Measurements from ENCODE around the gene HDAC4. TPM values are rescaled to one million over a fixed set of nuclear protein-coding genes. Genes with fewer than 3 reads are reported as not detected.
"Not testable (repeated sequence)": the region's sequence is repeated elsewhere in the genome, so short reads cannot be mapped to it uniquely, and the experiment has no call there.

HDAC4 gene
- polyA plus RNA-seq, 6 donors from 2014 or later = 1.5 to 6.8 (median 2.8) TPM; not detected in 1

DNA sequence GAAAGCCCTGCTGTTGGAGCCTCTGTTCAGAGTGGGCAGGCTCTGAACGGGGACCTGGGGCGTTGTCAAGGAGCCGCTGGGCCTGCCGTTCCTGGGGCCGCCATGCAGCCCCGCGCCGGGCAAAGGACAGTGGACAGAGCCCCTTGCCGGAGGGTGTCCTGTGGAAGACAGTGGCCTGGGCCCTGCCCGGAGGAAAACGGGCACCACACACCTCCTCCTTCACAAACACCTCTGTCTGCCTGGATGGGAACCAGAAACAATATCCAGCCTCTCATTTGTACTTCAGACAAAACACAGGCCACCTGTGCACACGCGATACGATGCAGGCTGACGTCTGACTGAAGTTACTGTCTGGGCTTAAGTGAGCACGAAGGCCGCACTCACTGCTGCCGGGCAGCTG, 319.2 kb downstream of the HDAC4 start:
- DNase-seq = no peak
- peaks cover 0 to 4% (median 0%) of the 10 kb centered on the region in 3 donors for H3K4me1 Mint-ChIP-seq
- H3K27me3 Mint-ChIP-seq = no peaks in the 10 kb centered on the region
- peaks cover 9% of the 10 kb centered on the region in 2 donors for H3K36me3 Mint-ChIP-seq
- H3K9me3 Mint-ChIP-seq = no peaks in the 10 kb centered on the region
- ATAC-seq (ENCODE audit: low read depth in 2 of 2) = no peak
- H3K27ac Mint-ChIP-seq = peak overlapping the region in 2 of 6 donors; percentile 47 to 62
- no peak overlapping the region for H3K4me3 Mint-ChIP-seq

DNA sequence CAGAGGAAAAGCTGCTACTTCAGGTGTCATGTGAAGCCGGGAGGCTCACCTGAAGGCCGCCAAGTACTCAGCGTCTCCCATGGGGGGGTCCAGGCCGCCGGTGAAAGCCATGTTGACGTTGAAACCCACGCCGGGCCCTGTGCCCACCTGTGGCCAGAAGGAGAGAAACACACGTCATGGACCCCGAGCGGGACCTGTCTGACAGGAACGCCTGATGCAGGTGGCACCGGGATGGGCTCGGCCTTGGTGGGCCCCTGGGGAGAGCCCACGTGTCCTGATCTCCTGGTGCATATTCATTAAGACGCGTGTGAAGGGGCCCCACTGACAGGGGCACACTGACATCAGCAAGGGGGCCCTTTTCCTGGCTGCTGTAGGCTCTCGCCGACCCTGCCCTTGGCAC, 319.8 kb downstream of the HDAC4 start:
- no peak overlapping the region for H3K4me3 Mint-ChIP-seq
- ATAC-seq (ENCODE audit: low read depth in 2 of 2) = no peak
- no peak overlapping the region for H3K27ac Mint-ChIP-seq
- H3K36me3 Mint-ChIP-seq = peaks cover 9% of the 10 kb centered on the region in 2 donors
- DNase-seq = no peak
- H3K9me3 Mint-ChIP-seq = no peaks in the 10 kb centered on the region
- peaks cover 0 to 4% (median 0%) of the 10 kb centered on the region in 3 donors for H3K4me1 Mint-ChIP-seq
- no peaks in the 10 kb centered on the region for H3K27me3 Mint-ChIP-seq

DNA sequence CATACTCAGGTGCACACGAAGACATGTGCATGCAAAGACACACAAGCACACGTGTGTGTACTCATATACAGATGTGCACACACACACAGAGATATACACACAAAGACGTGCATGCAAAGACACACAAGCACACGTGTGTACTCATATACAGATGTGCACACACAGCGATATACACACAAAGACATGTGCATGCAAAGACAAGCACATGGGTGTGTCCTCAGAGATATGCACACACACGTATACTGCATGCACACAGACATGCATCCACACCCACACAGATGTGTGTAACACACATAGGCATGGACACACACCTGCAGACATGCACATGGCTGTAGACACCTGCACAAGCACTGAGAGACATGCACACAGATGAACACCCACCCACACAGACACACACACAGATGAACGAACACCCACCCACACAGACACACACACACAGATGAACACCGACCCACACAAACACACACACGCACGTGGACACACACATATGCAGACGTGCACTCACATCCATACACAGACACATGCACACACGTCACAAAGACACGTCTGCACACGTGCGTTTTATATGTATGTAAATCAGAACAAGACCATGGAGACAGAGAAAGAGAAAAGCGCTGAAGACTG, 321.0 kb downstream of the HDAC4 start:
- Mint-ChIP-seq H3K36me3 (peaks cover 9 to 17% of the 10 kb centered on the region in 2 donors), H3K27ac (no peak overlapping the region), H3K9me3 (no peaks in the 10 kb centered on the region), H3K4me1 (peaks cover 0 to 4% (median 0%) of the 10 kb centered on the region in 3 donors), H3K4me3 (no peak overlapping the region), H3K27me3 (no peaks in the 10 kb centered on the region)
- DNase-seq (no peak), ATAC-seq (ENCODE audit: low read depth in 2 of 2) (no peak)

DNA sequence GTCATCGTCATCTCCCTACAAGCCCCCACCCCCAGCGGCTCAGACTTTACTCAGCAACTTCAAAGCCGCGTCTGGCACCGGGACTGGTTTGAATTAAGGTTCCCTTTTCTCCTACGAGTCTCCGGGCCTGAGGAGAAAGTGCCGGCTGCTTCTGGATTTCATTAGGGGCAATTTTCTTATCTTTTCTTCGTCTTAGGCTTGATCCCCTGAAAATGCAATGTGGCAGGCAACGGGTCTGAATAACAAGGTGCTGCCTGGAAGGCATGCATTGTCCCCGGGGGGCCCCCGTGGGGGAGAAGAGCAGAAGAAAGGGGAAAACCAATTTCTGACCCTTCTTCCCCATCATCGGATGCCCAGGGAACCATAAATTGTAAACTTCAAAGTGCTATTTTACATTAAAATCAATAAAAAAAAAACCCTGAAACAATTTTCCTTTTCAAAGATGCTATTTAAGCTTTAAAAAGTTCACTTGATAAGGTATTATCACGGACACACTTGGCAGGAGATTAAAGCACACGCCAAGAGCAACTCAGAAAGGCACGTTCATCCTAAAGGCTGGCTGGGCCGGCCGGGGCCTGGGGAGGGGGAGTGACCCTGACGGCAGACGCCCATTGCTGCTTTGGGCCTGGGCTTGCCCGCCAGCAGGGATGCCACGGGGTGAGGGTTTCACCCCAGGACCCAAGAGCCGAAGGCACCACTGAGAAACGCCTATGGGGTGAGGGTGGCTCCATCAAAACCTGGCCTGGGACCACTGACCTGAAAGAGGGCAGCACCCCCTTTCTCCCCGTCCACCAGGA, 322.5 kb downstream of the HDAC4 start:
- H3K4me3 Mint-ChIP-seq = no peak overlapping the region
- peaks cover 13 to 17% of the 10 kb centered on the region in 2 donors for H3K36me3 Mint-ChIP-seq
- ATAC-seq (ENCODE audit: low read depth in 2 of 2) = no peak
- H3K4me1 Mint-ChIP-seq = peaks cover 0 to 4% (median 0%) of the 10 kb centered on the region in 3 donors
- DNase-seq = no peak
- H3K27ac Mint-ChIP-seq = peak overlapping the region in 1 of 6 donors; percentile 63
- H3K27me3 Mint-ChIP-seq = no peaks in the 10 kb centered on the region
- no peaks in the 10 kb centered on the region for H3K9me3 Mint-ChIP-seq

DNA sequence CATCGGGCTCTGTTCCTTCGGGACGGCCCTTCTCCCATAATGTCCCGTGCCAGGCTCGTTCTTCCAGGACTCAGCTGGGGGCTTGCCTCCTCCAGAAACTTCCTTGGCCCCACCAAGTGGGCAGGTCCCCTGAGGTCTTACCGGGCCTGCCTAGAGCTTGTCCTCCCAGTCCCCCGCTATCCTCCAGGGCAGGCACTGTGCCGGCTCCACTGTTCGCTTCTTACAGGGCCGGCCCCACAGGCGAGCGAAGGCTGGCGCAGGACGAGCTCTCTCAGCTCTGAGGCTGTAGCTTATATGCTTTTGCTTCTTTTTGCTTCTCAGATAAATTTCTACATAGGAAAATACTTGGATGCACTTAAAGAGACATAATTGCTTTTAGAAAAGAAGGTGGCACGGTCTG, 323.6 kb downstream of the HDAC4 start:
- no peak overlapping the region for H3K4me3 Mint-ChIP-seq
- H3K4me1 Mint-ChIP-seq = peaks cover 0 to 4% (median 0%) of the 10 kb centered on the region in 3 donors
- H3K27ac Mint-ChIP-seq = no peak overlapping the region
- no peaks in the 10 kb centered on the region for H3K27me3 Mint-ChIP-seq
- H3K36me3 Mint-ChIP-seq = peaks cover 13 to 21% of the 10 kb centered on the region in 2 donors
- DNase-seq (no peak), ATAC-seq (ENCODE audit: low read depth in 2 of 2) (no peak)
- H3K9me3 Mint-ChIP-seq = no peaks in the 10 kb centered on the region

DNA sequence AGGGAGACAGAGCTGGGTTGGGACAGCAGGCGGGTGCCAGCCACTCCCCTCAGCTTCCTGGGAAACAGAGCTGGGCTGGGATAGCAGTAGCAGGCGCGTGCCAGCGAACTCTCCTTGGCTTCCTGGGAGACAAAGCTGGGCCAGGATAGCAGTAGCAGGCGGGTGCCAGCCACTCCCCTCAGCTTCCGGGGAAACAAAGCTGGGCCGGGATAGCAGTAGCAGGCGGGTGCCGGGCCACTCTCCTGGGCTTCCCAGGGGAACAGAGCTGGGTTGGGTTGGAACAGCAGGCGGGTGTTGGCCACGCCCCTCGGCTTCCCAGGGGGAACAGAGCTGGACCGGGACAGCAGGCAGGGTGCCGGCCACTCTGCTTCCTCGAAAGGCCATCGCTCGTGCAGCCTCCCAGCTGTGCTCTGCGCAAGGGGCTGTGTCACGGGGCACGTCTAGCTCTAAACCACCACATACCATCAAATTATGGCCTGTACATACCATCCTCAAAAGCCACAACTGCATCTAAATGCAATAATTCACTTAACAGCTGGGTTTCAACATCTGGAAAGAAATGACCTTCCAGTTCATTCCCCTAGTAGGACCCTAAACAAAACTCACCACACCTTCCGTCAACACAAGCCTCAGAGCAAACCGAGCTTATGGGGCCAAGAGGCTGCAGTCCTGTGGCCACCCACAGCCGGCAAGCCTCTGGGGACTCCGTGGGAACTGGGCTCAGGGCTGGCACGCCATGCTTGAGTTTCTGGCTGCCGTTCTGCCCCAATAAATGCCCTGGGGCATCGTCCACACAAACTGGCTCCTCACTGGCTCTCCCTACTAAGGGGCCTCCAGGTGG, 324.7 kb downstream of the HDAC4 start:
- Mint-ChIP-seq H3K27me3 (no peaks in the 10 kb centered on the region), H3K9me3 (no peaks in the 10 kb centered on the region), H3K27ac (no peak overlapping the region), H3K4me3 (no peak overlapping the region), H3K4me1 (peaks cover 0 to 4% (median 0%) of the 10 kb centered on the region in 3 donors), H3K36me3 (peaks cover 22 to 29% of the 10 kb centered on the region in 2 donors)
- DNase-seq (no peak), ATAC-seq (ENCODE audit: low read depth in 2 of 2) (no peak)

DNA sequence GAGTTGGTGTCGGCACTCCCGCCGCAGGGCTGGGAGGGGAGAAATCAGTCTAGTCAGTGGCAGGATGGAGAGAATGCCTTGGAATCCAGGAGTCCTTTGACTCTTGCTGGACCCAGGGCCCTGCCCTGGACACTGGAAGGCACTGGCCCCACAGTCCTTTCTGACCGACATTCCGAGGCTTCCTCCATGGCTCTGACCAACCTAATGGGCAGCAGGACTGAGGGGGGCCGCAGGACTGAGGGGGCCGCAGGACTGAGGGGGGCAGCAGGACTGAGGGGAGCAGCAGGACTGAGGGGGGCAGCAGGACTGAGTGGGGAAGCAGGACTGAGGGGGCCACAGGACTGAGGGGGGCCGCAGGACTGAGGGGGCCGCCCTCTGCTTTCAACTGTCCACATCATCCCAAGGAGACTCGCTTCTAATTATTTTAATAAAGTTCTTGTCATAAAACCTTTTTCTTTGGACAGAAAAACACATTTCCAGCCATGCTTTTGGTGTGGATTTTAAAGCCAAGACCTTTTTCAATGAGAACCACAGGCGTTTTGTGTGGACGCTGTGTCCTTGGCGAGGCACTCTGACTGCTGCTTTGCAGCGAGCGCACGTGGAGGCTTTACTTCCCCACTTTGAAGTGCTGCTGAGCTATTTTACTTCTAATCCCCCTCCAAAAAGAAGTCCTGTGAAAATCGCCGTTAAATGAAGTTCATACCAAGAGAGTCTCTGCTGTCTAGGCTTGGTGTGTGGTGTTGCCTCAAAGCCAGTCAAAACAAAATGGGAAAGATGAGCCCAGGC, 326.9 kb downstream of the HDAC4 start:
- no peaks in the 10 kb centered on the region for H3K4me1 Mint-ChIP-seq
- H3K9me3 Mint-ChIP-seq = no peaks in the 10 kb centered on the region
- peaks cover 13 to 20% of the 10 kb centered on the region in 2 donors for H3K36me3 Mint-ChIP-seq
- no peaks in the 10 kb centered on the region for H3K27me3 Mint-ChIP-seq
- DNase-seq (no peak), ATAC-seq (ENCODE audit: low read depth in 2 of 2) (no peak)
- no peak overlapping the region for H3K4me3 Mint-ChIP-seq
- H3K27ac Mint-ChIP-seq = peak overlapping the region in 1 of 6 donors; percentile 53

DNA sequence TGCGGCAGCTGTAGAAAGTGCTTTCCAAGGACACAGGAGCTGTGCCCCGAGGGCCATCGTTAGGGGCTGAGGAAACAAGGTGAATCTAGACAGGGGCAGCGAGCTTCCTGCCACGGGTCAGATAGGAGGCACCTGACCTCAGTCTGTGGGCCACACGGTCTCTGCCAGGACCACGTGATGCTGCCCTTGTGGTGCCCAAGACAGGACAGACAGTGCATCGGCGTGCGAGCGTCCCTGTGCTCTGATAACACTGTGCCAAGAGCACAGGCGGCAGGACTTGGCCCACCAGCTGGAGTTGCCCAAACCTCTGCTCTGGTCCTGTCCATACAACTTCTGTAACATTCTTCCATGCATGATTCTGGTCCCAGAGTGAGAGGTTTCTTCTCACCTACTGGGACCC, 327.6 kb downstream of the HDAC4 start:
- DNase-seq = no peak
- no peak overlapping the region for H3K4me3 Mint-ChIP-seq
- ATAC-seq (ENCODE audit: low read depth in 2 of 2) = no peak
- peaks cover 13 to 20% of the 10 kb centered on the region in 2 donors for H3K36me3 Mint-ChIP-seq
- no peaks in the 10 kb centered on the region for H3K27me3 Mint-ChIP-seq
- H3K9me3 Mint-ChIP-seq = no peaks in the 10 kb centered on the region
- peak overlapping the region in 2 of 6 donors; percentile 53 to 67 for H3K27ac Mint-ChIP-seq
- no peaks in the 10 kb centered on the region for H3K4me1 Mint-ChIP-seq

DNA sequence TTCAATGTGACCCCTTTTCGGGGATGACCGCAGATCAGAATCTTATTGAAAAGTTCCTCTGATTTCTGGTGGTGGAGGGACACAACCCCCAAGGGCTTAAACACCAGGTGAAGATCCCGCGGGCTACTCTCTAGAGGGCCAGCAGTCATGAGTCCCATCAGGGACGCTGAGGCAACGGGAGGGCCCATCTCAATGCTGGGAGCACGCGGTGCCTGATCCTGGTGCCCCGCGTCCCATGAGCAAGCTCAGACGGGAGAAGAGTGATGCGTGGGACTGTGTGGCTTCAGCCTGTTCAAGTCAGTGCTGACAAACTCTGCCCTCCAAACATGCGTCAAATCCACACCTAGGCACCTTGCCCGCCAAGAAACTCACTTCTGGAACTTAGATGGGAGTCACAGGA, 328.0 kb downstream of the HDAC4 start:
- H3K36me3 Mint-ChIP-seq = peaks cover 13 to 20% of the 10 kb centered on the region in 2 donors
- no peaks in the 10 kb centered on the region for H3K4me1 Mint-ChIP-seq
- no peak for DNase-seq
- ATAC-seq (ENCODE audit: low read depth in 2 of 2) = no peak
- H3K27me3 Mint-ChIP-seq = no peaks in the 10 kb centered on the region
- H3K9me3 Mint-ChIP-seq = no peaks in the 10 kb centered on the region
- no peak overlapping the region for H3K4me3 Mint-ChIP-seq
- peak overlapping the region in 2 of 6 donors; percentile 42 to 67 for H3K27ac Mint-ChIP-seq

DNA sequence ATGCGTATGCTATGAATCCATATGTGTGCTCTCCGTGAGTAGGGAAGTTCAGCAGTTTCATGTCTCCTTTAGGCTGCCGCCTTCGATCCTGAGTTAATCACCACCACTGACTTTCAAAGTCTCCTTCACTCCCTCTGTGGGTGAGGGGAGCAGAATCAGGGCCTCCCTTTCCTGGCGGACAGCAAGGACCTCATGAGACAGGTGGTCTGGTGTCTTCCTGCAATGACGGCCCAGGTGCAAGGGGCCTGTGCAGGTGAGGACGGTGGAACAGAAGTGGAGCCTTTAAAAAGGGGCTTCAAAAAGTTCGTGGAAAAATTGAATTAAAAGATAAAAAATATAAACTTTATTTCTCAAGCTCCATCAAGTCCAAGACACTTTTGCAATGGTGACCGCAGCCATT, 330.4 kb downstream of the HDAC4 start:
- no peak overlapping the region for H3K4me3 Mint-ChIP-seq

DNA sequence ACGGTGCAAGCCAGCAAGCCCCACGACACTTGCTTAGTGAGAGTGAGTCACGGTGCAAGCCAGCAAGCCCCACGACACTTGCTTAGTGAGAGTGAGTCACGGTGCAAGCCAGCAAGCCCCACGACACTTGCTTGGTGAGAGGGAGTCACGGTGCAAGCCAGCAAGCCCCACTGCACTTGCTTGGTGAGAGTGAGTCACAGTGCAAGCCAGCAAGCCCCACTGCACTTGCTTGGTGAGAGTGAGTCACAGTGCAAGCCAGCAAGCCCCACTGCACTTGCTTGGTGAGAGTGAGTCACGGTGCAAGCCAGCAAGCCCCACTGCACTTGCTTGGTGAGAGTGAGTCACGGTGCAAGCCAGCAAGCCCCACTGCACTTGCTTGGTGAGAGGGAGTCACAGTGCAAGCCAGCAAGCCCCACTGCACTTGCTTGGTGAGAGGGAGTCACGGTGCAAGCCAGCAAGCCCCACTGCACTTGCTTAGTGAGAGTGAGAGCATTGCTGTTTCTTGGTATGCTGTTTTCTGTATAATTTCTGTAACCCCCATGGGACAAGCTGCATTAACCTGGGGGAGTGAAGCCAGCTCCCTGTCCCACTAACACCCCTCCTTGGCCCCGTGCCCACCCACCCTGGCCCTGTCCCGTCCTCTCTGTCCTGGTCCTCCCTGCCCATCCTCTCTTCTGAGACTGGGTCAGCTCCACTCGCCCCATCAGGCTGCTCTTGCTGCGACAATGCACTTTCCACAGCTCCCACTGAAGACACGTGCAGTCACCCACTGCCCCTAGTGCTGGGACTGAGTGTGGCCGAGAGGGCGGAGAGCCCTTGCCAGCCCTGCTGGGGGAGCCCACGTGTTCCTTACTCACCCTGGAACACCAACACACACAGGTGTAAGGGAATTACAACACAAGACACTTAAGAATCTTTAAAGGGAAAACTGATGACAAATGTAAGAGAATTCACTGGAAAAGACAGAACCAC, 331.2 kb downstream of the HDAC4 start:
- H3K27ac Mint-ChIP-seq; H3K27me3 Mint-ChIP-seq; DNase-seq; H3K4me1 Mint-ChIP-seq; ATAC-seq (ENCODE audit: low read depth in 2 of 2); H3K4me3 Mint-ChIP-seq; H3K9me3 Mint-ChIP-seq: not testable (repeated sequence)
- H3K36me3 Mint-ChIP-seq = peaks cover 12 to 13% of the 10 kb centered on the region in 2 donors

More for the DNA sequence above, 330.4 kb downstream of the HDAC4 start:
- peaks cover 13 to 17% of the 10 kb centered on the region in 2 donors for H3K36me3 Mint-ChIP-seq
- ATAC-seq (ENCODE audit: low read depth in 2 of 2) (no peak), DNase-seq (no peak)
- no peaks in the 10 kb centered on the region for H3K4me1 Mint-ChIP-seq
- no peaks in the 10 kb centered on the region for H3K27me3 Mint-ChIP-seq
- no peaks in the 10 kb centered on the region for H3K9me3 Mint-ChIP-seq
- H3K27ac Mint-ChIP-seq = no peak overlapping the region

DNA sequence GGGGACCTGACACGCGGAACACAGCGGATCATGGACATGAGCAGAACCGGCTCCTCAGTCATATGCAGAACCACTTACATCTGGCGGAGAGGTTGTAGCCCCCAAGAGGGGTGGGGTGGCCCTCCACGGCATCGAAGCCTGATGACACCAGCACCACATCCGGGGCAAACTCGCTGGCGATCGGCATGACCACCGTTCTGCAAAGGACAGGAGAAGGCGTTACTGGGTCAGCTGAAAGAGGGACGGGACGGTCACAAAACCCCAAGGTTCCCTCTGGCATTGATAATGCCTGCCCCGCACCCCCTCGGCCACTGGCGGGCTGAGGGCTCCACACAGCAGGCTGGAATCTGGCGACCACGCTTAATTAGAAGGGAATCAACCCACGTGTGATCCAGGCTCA, 332.4 kb downstream of the HDAC4 start:
- Mint-ChIP-seq H3K27me3 (no peaks in the 10 kb centered on the region), H3K4me3 (no peak overlapping the region), H3K27ac (peak overlapping the region in 1 of 6 donors; percentile 56), H3K4me1 (no peaks in the 10 kb centered on the region), H3K9me3 (no peaks in the 10 kb centered on the region), H3K36me3 (peaks cover 8 to 12% of the 10 kb centered on the region in 2 donors)
- DNase-seq (no peak), ATAC-seq (ENCODE audit: low read depth in 2 of 2) (no peak)
